Neural cell (in vitro differentiated cells): ENCODE results near the gene TBC1D30. TPM values are rescaled to one million over a fixed set of nuclear protein-coding genes. Genes with fewer than 3 reads are reported as not detected.

Experiments used
- H2AFZ ChIP-seq: fragments of 200-600, 300-800 bp; sonication (generic), shearing (Covaris generic); 2 replicates; pipeline ENCODE4 v1.6.0; 2014; ENCODE audit warnings: low read depth, mild to moderate bottlenecking, antibody characterized with exemption, low read length, moderate library complexity
- H3F3A ChIP-seq: fragments of 200-600 bp; shearing (Covaris generic); 2 replicates; pipeline ENCODE4 v1.6.1; 2016; ENCODE audit warnings: mild to moderate bottlenecking, moderate library complexity, mixed read lengths, antibody characterized with exemption, low read length; ENCODE audit not compliant: insufficient read depth, poor library complexity, severe bottlenecking
- H3K27ac ChIP-seq: fragments of 200-600, 300-800 bp; sonication (generic), shearing (Covaris generic); 2 replicates; pipeline ENCODE4 v1.5.1; 2014; ENCODE audit warnings: mild to moderate bottlenecking, low read length, moderate library complexity
- H3K27me3 ChIP-seq: fragments of 300-800, 200-600 bp; sonication (generic), shearing (Covaris generic); 2 replicates; pipeline ENCODE4 v1.6.0; 2014; ENCODE audit warnings: mild to moderate bottlenecking, low read depth, low read length, moderate library complexity; ENCODE audit not compliant: insufficient read depth
- H3K36me3 ChIP-seq: fragments of 300-800, 200-600 bp; sonication (generic), shearing (Covaris generic); 2 replicates; pipeline ENCODE4 v1.5.1; 2014; ENCODE audit warnings: mild to moderate bottlenecking, antibody characterized with exemption, low read length, moderate library complexity; ENCODE audit not compliant: insufficient read depth
- H3K4me2 ChIP-seq: fragments of 300-800, 200-600 bp; sonication (generic), shearing (Covaris generic); 2 replicates; pipeline ENCODE4 v1.6.0; 2014; ENCODE audit warnings: mild to moderate bottlenecking, low read length
- H3K4me3 ChIP-seq: fragments of 300-800, 200-600 bp; sonication (generic), shearing (Covaris generic); 2 replicates; pipeline ENCODE4 v1.5.1; 2014; ENCODE audit warnings: mild to moderate bottlenecking, low read length, moderate library complexity
- H3K79me2 ChIP-seq: fragments of 200-600 bp; shearing (Covaris generic); replicated peaks from 2 replicates; pipeline ENCODE4 v1.6.0; 2014; ENCODE audit warnings: mild to moderate bottlenecking, low read length, moderate library complexity; ENCODE audit not compliant: insufficient read depth
- H3K9ac ChIP-seq: fragments of 300-800, 200-600 bp; sonication (generic), shearing (Covaris generic); 2 replicates; pipeline ENCODE4 v1.6.1; 2016; ENCODE audit warnings: mild to moderate bottlenecking, low read length, mixed read lengths
- H3K9me2 ChIP-seq: fragments of 200-600 bp; shearing (Covaris generic); 2 replicates; pipeline ENCODE4 v1.6.1; 2016; ENCODE audit warnings: mild to moderate bottlenecking, low read length, mixed read lengths; ENCODE audit not compliant: insufficient read depth
- H3K9me3 ChIP-seq: fragments of 200-600, 300-800 bp; sonication (generic), shearing (Covaris generic); 2 replicates; pipeline ENCODE4 v1.6.1; 2016; ENCODE audit warnings: mild to moderate bottlenecking, mixed run types, low read length, moderate library complexity, mixed read lengths
- H4K20me1 ChIP-seq: fragments of 200-600 bp; shearing (Covaris generic); 2 replicates; pipeline ENCODE4 v1.6.1; 2016; ENCODE audit warnings: mild to moderate bottlenecking, mixed run types; ENCODE audit not compliant: insufficient read depth
- CTCF ChIP-seq: fragments of 450-650 bp; IDR thresholded peaks from 2 replicates; pipeline ENCODE4 v1.5.1; 2014; ENCODE audit warnings: antibody characterized with exemption, mild to moderate bottlenecking, moderate library complexity; ENCODE audit not compliant: poor library complexity, severe bottlenecking
- EP300 ChIP-seq: fragments of 450-650 bp; conservative IDR thresholded peaks from 2 replicates; pipeline ENCODE4 v1.6.1; 2014; ENCODE audit warnings: antibody characterized with exemption, mild to moderate bottlenecking, moderate library complexity; ENCODE audit not compliant: poor library complexity, severe bottlenecking
- EZH2 ChIP-seq: fragments of 200-600, 300-800 bp; shearing (Covaris generic), sonication (generic); IDR thresholded peaks from 2 replicates; pipeline ENCODE4 v1.6.1; 2014; ENCODE audit warnings: antibody characterized with exemption, low read length, borderline replicate concordance, mild to moderate bottlenecking; ENCODE audit not compliant: insufficient read depth, poor library complexity, severe bottlenecking
- MXI1 ChIP-seq: fragments of 450-650 bp; conservative IDR thresholded peaks from 2 replicates; pipeline ENCODE4 v1.6.1; 2014; ENCODE audit warnings: antibody characterized with exemption, mild to moderate bottlenecking; ENCODE audit not compliant: poor library complexity, severe bottlenecking
- POLR2AphosphoS5 ChIP-seq: IDR thresholded peaks from 2 replicates; pipeline ENCODE4 v1.6.1; 2012
- RAD21 ChIP-seq: fragments of 450-650 bp; conservative IDR thresholded peaks from 2 replicates; pipeline ENCODE4 v1.6.1; 2014; ENCODE audit warnings: antibody characterized with exemption, mild to moderate bottlenecking, moderate library complexity
- SMC3 ChIP-seq: fragments of 450-650 bp; conservative IDR thresholded peaks from 2 replicates; pipeline ENCODE4 v1.6.1; 2014; ENCODE audit warnings: antibody characterized with exemption, mild to moderate bottlenecking, moderate library complexity; ENCODE audit not compliant: poor library complexity
- TAF1 ChIP-seq: IDR thresholded peaks from 2 replicates; pipeline ENCODE4 v1.6.1; 2012; ENCODE audit warnings: low read depth
- polyA plus RNA-seq: library from polyadenylated mRNA; depleted of rRNA; stranded (reverse); fragments of >200 nt; gene quantifications from 2 replicates; pipeline ENCODE4 v1.2.3, GENCODE V29; 2014
- TF ChIP-seq, protein P1 (sequence below): IDR thresholded peaks from 2 replicates; pipeline ENCODE4 v1.6.1; 2012; ENCODE audit warnings: borderline replicate concordance

The TBC1D30 gene
- polyA plus RNA-seq, 1 donor from 2014 or later: 17.6 TPM

GRCh38 chr12:64792128-64792527 is 32.3 kb upstream of the TBC1D30 start:
- Histone ChIP-seq H4K20me1 (no peaks in the 10 kb centered on the region), H3K27me3 (no peaks in the 10 kb centered on the region), H3K36me3 (no peaks in the 10 kb centered on the region), H3K9me2 (no peaks in the 10 kb centered on the region), H3K4me3 (no peak overlapping the region), H3K9me3 (no peaks in the 10 kb centered on the region), H3F3A (no peaks in the 10 kb centered on the region), H3K27ac (no peak overlapping the region), H3K79me2 (no peaks in the 10 kb centered on the region), H2AFZ (no peak overlapping the region), H3K9ac (no peak overlapping the region), H3K4me2 (no peak overlapping the region)
- TF ChIP-seq POLR2AphosphoS5 (no peak), CTCF (no peak), EZH2 (no peak), MXI1 (no peak), EP300 (no peak), TAF1 (no peak), SMC3 (no peak), RAD21 (no peak)
- TF ChIP-seq, protein P1, sequence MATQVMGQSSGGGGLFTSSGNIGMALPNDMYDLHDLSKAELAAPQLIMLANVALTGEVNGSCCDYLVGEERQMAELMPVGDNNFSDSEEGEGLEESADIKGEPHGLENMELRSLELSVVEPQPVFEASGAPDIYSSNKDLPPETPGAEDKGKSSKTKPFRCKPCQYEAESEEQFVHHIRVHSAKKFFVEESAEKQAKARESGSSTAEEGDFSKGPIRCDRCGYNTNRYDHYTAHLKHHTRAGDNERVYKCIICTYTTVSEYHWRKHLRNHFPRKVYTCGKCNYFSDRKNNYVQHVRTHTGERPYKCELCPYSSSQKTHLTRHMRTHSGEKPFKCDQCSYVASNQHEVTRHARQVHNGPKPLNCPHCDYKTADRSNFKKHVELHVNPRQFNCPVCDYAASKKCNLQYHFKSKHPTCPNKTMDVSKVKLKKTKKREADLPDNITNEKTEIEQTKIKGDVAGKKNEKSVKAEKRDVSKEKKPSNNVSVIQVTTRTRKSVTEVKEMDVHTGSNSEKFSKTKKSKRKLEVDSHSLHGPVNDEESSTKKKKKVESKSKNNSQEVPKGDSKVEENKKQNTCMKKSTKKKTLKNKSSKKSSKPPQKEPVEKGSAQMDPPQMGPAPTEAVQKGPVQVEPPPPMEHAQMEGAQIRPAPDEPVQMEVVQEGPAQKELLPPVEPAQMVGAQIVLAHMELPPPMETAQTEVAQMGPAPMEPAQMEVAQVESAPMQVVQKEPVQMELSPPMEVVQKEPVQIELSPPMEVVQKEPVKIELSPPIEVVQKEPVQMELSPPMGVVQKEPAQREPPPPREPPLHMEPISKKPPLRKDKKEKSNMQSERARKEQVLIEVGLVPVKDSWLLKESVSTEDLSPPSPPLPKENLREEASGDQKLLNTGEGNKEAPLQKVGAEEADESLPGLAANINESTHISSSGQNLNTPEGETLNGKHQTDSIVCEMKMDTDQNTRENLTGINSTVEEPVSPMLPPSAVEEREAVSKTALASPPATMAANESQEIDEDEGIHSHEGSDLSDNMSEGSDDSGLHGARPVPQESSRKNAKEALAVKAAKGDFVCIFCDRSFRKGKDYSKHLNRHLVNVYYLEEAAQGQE: no peak

GRCh38 chr12:64793610-64794009 is 30.8 kb upstream of the TBC1D30 start:
- Histone ChIP-seq H3K27ac (no peak overlapping the region), H2AFZ (no peak overlapping the region), H3K9me2 (no peaks in the 10 kb centered on the region), H3K9me3 (no peaks in the 10 kb centered on the region), H3K4me3 (no peak overlapping the region), H3F3A (no peaks in the 10 kb centered on the region), H4K20me1 (no peaks in the 10 kb centered on the region), H3K27me3 (no peaks in the 10 kb centered on the region), H3K79me2 (no peaks in the 10 kb centered on the region), H3K4me2 (no peak overlapping the region), H3K9ac (no peak overlapping the region), H3K36me3 (no peaks in the 10 kb centered on the region)
- TF ChIP-seq RAD21 (no peak), SMC3 (no peak), TAF1 (no peak), CTCF (no peak)
- TF ChIP-seq, protein P1: no peak
